GM12873 (cell line): ENCODE data around the gene TFDP1.

Source experiments
- CTCF ChIP-seq: IDR thresholded peaks from 2 replicates; pipeline ENCODE4 v1.5.1; 2012; ENCODE audit warnings: low read depth, mild to moderate bottlenecking, moderate library complexity, low read length, control low read depth; ENCODE audit not compliant: insufficient read depth; ENCODE audit errors: missing control alignments

TFDP1 gene

GRCh38 chr13:113636266-113636963 is 51.9 kb downstream of the TFDP1 start:
- TF ChIP-seq CTCF = no peak

- no peak for TF ChIP-seq CTCF
Observed at GRCh38 chr13:113637262-113638160, 53.0 kb downstream of the TFDP1 start.

- TF ChIP-seq CTCF = no peak
Observed at GRCh38 chr13:113638173-113638746, 53.7 kb downstream of the TFDP1 start.

- no peak for TF ChIP-seq CTCF
Observed at GRCh38 chr13:113638806-113639205, 54.3 kb downstream of the TFDP1 start.

- no peak for TF ChIP-seq CTCF
Observed at GRCh38 chr13:113639616-113640262, 55.2 kb downstream of the TFDP1 start.

GRCh38 chr13:113641426-113641825 is 56.9 kb downstream of the TFDP1 start:
- no peak for TF ChIP-seq CTCF
